HL-60 (cell line): ENCODE measurements around the gene FEZ2.

Source experiments
- DNase-seq, 2 experiments: peaks; one replicate each; pipeline ENCODE4 v3.0.0-alpha.2; 2010 to 2020; ENCODE audit warnings: low read depth in 1 of 2, low spot score in 1 of 2
- H3K27ac ChIP-seq: fragments of 250-450 bp; sonication (Bioruptor Pico); replicated peaks from 2 replicates; pipeline ENCODE4 v1.5.1; 2020; ENCODE audit warnings: mild to moderate bottlenecking, moderate library complexity
- H3K27me3 ChIP-seq: fragments of 250-450 bp; sonication (Bioruptor Pico); 2 replicates; pipeline ENCODE4 v1.5.1; 2021; ENCODE audit warnings: mild to moderate bottlenecking, moderate library complexity; ENCODE audit not compliant: insufficient read depth, poor library complexity, severe bottlenecking
- H3K4me3 ChIP-seq: replicated peaks from 2 replicates; pipeline ENCODE4 v1.5.1; 2011; ENCODE audit warnings: mild to moderate bottlenecking, control low read depth, low read length; ENCODE audit not compliant: insufficient read depth
- GABPA ChIP-seq: IDR thresholded peaks from 2 replicates; pipeline ENCODE4 v1.6.1; 2012; ENCODE audit warnings: low read depth
- POLR2AphosphoS5 ChIP-seq: IDR thresholded peaks from 2 replicates; pipeline ENCODE4 v1.6.1; 2012; ENCODE audit warnings: low read depth
- REST ChIP-seq: IDR thresholded peaks from 2 replicates; pipeline ENCODE4 v1.6.1; 2012; ENCODE audit warnings: low read depth; ENCODE audit not compliant: insufficient replicate concordance
- SPI1 ChIP-seq: IDR thresholded peaks from 2 replicates; pipeline ENCODE4 v1.6.1; 2012; ENCODE audit warnings: low read depth, mild to moderate bottlenecking, borderline replicate concordance
- TF ChIP-seq, protein P1 (sequence below): IDR thresholded peaks from one replicate; pipeline ENCODE4 v1.5.1; 2011; ENCODE audit warnings: low read length, control low read depth, inconsistent platforms; ENCODE audit not compliant: insufficient read depth

The FEZ2 gene

DNA sequence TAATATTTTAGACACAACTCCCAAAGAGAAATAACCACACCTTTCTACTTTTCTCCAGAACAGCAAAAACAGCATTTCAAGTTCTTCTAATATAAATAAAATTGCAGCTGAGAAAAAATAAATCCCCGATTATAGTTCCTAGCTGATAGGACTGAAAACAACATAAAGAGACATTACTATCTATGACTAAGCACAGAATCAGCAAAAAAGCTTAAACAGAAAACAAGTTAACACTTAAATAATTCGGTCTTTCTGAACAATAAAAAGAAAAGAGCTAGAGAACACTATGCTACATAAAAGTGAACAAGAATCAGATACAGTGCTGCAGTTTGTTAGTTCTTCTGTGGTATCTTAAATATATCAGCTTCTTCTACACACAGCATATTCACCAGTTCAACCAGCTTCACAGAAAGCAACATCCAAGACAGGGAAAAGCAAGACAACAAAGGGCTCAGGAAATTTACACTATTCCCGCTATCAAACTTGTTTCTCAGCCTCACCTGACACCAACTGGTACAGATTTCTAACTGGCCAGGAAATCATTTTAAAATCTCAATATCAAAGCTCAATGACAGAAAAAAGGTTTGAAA, 28.6 kb downstream of the FEZ2 start:
- DNase-seq: no peak
- TF ChIP-seq, protein P1, sequence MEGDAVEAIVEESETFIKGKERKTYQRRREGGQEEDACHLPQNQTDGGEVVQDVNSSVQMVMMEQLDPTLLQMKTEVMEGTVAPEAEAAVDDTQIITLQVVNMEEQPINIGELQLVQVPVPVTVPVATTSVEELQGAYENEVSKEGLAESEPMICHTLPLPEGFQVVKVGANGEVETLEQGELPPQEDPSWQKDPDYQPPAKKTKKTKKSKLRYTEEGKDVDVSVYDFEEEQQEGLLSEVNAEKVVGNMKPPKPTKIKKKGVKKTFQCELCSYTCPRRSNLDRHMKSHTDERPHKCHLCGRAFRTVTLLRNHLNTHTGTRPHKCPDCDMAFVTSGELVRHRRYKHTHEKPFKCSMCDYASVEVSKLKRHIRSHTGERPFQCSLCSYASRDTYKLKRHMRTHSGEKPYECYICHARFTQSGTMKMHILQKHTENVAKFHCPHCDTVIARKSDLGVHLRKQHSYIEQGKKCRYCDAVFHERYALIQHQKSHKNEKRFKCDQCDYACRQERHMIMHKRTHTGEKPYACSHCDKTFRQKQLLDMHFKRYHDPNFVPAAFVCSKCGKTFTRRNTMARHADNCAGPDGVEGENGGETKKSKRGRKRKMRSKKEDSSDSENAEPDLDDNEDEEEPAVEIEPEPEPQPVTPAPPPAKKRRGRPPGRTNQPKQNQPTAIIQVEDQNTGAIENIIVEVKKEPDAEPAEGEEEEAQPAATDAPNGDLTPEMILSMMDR: no peak
- TF ChIP-seq GABPA: no peak
- TF ChIP-seq SPI1: no peak
- TF ChIP-seq REST: no peak
- no peak for TF ChIP-seq POLR2AphosphoS5
- H3K4me3 ChIP-seq: no peak overlapping the region
- H3K27ac ChIP-seq: no peak overlapping the region
- H3K27me3 ChIP-seq: no peaks in the 10 kb centered on the region

- TF ChIP-seq REST (no peak), POLR2AphosphoS5 (no peak)
- TF ChIP-seq, protein P1: no peak
- Histone ChIP-seq H3K27me3 (no peaks in the 10 kb centered on the region), H3K27ac (no peak overlapping the region), H3K4me3 (no peak overlapping the region)
- no peak for DNase-seq
Observed at GRCh38 chr2:36568516-36569246, 29.3 kb downstream of the FEZ2 start.

GRCh38 chr2:36567711-36568408, 30.1 kb downstream of the FEZ2 start:
- no peak overlapping the region for H3K4me3 ChIP-seq
- TF ChIP-seq POLR2AphosphoS5 (no peak), SPI1 (no peak), GABPA (no peak), REST (no peak)
- TF ChIP-seq, protein P1: no peak
- H3K27me3 ChIP-seq: no peaks in the 10 kb centered on the region
- H3K27ac ChIP-seq: no peak overlapping the region
- DNase-seq: no peak
